A375 (cell line): Measurements from ENCODE around the gene XKR8. TPM values are rescaled to one million over a fixed set of nuclear protein-coding genes. Genes with fewer than 3 reads are reported as not detected.

Experiments
- total RNA-seq: library from RNA; depleted of rRNA; stranded (reverse); fragments of >200 nt; shearing (Covaris generic); gene quantifications from 2 replicates; pipeline ENCODE4 v1.2.3, GENCODE V29; 2014; rRNA removed

Gene XKR8, protein sequence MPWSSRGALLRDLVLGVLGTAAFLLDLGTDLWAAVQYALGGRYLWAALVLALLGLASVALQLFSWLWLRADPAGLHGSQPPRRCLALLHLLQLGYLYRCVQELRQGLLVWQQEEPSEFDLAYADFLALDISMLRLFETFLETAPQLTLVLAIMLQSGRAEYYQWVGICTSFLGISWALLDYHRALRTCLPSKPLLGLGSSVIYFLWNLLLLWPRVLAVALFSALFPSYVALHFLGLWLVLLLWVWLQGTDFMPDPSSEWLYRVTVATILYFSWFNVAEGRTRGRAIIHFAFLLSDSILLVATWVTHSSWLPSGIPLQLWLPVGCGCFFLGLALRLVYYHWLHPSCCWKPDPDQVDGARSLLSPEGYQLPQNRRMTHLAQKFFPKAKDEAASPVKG
- total RNA-seq, result not detected in 2 replicates

DNA sequence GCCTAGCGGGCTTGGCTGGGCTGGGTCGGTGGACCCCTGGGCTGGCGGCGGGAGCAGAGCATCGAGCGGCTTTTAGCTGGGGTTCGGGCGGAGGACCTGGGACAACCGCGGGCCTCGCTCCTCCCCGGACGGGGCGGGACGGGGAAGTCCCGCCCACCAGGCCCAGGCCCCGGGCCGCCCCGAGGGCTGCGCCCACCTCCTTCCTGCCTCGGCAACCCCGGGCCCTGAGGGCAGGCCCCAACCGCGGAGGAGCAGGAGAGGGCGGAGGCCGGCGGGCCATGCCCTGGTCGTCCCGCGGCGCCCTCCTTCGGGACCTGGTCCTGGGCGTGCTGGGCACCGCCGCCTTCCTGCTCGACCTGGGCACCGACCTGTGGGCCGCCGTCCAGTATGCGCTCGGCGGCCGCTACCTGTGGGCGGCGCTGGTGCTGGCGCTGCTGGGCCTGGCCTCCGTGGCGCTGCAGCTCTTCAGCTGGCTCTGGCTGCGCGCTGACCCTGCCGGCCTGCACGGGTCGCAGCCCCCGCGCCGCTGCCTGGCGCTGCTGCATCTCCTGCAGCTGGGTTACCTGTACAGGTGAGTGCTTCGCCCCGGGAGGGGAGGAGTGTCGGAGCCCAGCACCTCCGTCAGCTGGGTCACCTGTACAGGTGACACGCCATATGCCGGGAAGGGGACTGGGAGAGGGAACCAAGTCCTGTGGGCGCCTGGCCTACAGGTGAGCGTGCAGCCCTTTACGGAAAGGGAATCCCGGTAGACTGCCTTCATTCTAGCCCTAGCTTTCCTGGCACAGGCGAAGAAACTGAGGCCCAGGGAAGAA, at the start of gene XKR8:
XKR8 (plus strand) TSS at position 182 of the 812 bp plus-strand sequence; CDS start at position 279, 97 bp downstream.

DNA sequence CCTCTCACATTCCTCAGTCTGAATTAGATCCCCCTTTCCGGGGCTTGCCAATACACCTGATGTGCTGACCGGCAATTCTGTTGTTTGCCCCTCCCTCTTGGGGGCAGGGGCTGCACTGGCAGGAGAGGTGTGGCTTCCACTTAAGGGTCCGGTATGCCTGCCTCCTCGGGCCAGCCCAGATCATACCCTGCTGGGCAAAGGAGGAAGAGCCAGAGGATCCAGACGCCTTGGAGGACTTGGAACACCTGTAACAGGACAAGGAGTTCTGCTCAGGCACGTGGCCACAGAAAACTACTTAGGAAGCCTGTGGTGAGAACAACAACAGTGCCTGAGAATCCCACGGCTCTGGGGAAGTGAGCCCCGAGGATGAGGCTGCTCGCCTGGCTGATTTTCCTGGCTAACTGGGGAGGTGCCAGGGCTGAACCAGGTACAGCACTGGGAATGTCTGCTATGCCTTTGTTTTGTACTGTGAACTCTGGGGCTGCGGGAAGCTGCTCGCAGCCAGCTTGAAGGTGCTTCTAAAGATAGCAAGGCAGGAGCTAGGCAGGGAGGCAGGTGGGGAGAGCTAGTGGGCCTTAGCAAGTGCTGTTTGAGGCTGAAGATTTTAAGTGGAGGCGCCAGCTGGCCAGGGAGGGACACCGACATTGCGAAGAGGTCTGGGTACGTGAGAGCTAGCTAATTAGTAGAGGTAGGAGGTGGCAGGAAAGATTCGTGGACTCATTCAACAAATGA, 24.8 kb upstream of the XKR8 start, which contains the start of gene SMPDL3B:
SMPDL3B (plus strand) TSS at position 183 of the 732 bp plus-strand sequence; CDS start at position 367, 184 bp downstream.

Other genes starting within 250 kb of the XKR8 start
- 7.0 and 8.9 TPM in 2 replicates for gene FAM76A, start 234.0 kb upstream of the XKR8 start, total RNA-seq
- 17.8 and 22.2 TPM in 2 replicates for gene STX12, start 186.8 kb upstream of the XKR8 start, total RNA-seq
- gene PPP1R8, start 129.2 kb upstream of the XKR8 start, total RNA-seq, result 55.5 and 63.8 TPM in 2 replicates
- gene THEMIS2, start 87.4 kb upstream of the XKR8 start, total RNA-seq, result 3.4 and 6.0 TPM in 2 replicates
- 91.6 and 107 TPM in 2 replicates for gene RPA2, start 45.4 kb upstream of the XKR8 start, total RNA-seq
- 0.19 and 0.60 TPM in 2 replicates for gene SMPDL3B, start 25.0 kb upstream of the XKR8 start, total RNA-seq
- gene EYA3, start 128.6 kb downstream of the XKR8 start, total RNA-seq, result 16.1 and 17.7 TPM in 2 replicates
- 0.16 TPM in 1 of 2 replicates, not detected in the other for gene PTAFR, start 216.7 kb downstream of the XKR8 start, total RNA-seq